ENCODE data around the gene ADAMTSL3. TPM values are rescaled to one million over a fixed set of nuclear protein-coding genes. Genes with fewer than 3 reads are reported as not detected.

Gene ADAMTSL3
- total and polyA plus RNA-seq, 4 donors: 3.5 to 19.0 (median 8.0) TPM

GRCh38 chr15:83869341-83869740, 215.4 kb downstream of the ADAMTSL3 start:
- Histone ChIP-seq H3K4me3 (ENCODE audit: low read depth in 1 of 3, low read length in 3 of 3) (no peak overlapping the region), H3K36me3 (ENCODE audit: control insufficient read depth in 4 of 4, insufficient read depth in 3 of 4, low read depth in 1 of 4, low read length in 3 of 4) (peaks cover 0 to 8% (median 0%) of the 10 kb centered on the region in 4 donors), H3K4me1 (ENCODE audit: control insufficient read depth in 4 of 4, insufficient read depth in 4 of 4, low read length in 3 of 4) (no peaks in the 10 kb centered on the region), H3K9ac (ENCODE audit: low read depth in 1 of 2, low read length in 2 of 2) (no peak overlapping the region), H3K9me3 (ENCODE audit: control insufficient read depth in 4 of 4, low read length in 3 of 4) (no peaks in the 10 kb centered on the region), H3K27ac (ENCODE audit: low read depth in 1 of 2, low read length in 2 of 2) (no peak overlapping the region), H3K27me3 (ENCODE audit: control insufficient read depth in 4 of 4, insufficient read depth in 4 of 4, low read length in 3 of 4) (no peaks in the 10 kb centered on the region)
- WGBS: 86% methylated on average over 4 of the region's 4 CpGs
- DNase-seq (ENCODE audit: low spot score): no peak
- peak; percentile 20 for TF ChIP-seq NR2F2 (IDR thresholded peaks at IDR 0.05)
- no peak for TF ChIP-seq YY1 (IDR thresholded peaks at IDR 0.05)

GRCh38 chr15:83871808-83872559, 218.1 kb downstream of the ADAMTSL3 start:
- Histone ChIP-seq H3K4me3 (ENCODE audit: low read depth in 1 of 3, low read length in 3 of 3) (no peak overlapping the region), H3K27ac (ENCODE audit: low read depth in 1 of 2, low read length in 2 of 2) (no peak overlapping the region), H3K9me3 (ENCODE audit: control insufficient read depth in 4 of 4, low read length in 3 of 4) (no peaks in the 10 kb centered on the region), H3K4me1 (ENCODE audit: control insufficient read depth in 4 of 4, insufficient read depth in 4 of 4, low read length in 3 of 4) (peaks cover 0 to under 1% (median 0%) of the 10 kb centered on the region in 4 donors), H3K27me3 (ENCODE audit: control insufficient read depth in 4 of 4, insufficient read depth in 4 of 4, low read length in 3 of 4) (no peaks in the 10 kb centered on the region), H3K9ac (ENCODE audit: low read depth in 1 of 2, low read length in 2 of 2) (no peak overlapping the region), H3K36me3 (ENCODE audit: control insufficient read depth in 4 of 4, insufficient read depth in 3 of 4, low read depth in 1 of 4, low read length in 3 of 4) (peaks cover 0 to 8% (median 1%) of the 10 kb centered on the region in 4 donors)
- no peak for DNase-seq (ENCODE audit: low spot score)
- WGBS: 67% methylated on average over 7 of the region's 7 CpGs
- TF ChIP-seq MAX (IDR thresholded peaks at IDR 0.05) (no peak), HNF4G (IDR thresholded peaks at IDR 0.05) (no peak), RAD21 (IDR thresholded peaks at IDR 0.05) (no peak), HNF4A (conservative IDR thresholded peaks at IDR 0.05) (no peak), FOXA2 (IDR thresholded peaks at IDR 0.05) (no peak), REST (IDR thresholded peaks at IDR 0.05) (no peak), ATF3 (IDR thresholded peaks at IDR 0.05) (no peak), CTCF (IDR thresholded peaks at IDR 0.05; ENCODE audit: low read depth, low read length, missing input control) (no peak), JUND (IDR thresholded peaks at IDR 0.05) (no peak), GABPA (IDR thresholded peaks at IDR 0.05 in 1 of 2, conservative IDR thresholded peaks at IDR 0.05 in 1 of 2) (no peak)
